ENCODE data around the gene JAZF1. TPM values are rescaled to one million over a fixed set of nuclear protein-coding genes. Genes with fewer than 3 reads are reported as not detected.

JAZF1 gene
- total RNA-seq, 1 experiment from 2014 or later: 0.95 TPM

DNA sequence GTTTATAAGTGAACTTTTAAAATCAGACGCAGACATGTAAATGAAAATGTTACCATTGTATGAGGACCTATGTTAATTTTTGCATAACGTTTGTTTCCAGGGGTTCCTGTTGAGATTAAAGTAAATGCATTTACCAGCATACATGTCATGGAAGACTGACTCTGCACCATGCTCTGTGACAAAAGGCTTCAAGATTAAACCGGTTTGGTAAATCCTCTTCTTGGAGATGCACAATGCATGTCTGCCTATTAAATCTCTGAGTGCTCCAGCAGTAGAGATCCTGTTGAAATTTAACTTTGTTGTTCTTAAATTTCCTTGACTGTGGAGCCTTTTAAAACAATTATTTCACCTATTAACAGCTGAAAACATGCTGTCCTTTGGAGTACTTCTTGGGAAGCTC, 36.5 kb upstream of the JAZF1 start:
- ChIA-PET CTCF (no interaction called here), POLR2A (no interaction called here)
- no peaks in the 10 kb centered on the region for H3K9me3 Mint-ChIP-seq (ENCODE audit: unreplicated experiment)
- H3K36me3 ChIP-seq (ENCODE audit: control insufficient read depth, insufficient read depth, low read length): no peaks in the 10 kb centered on the region
- H3K36me3 Mint-ChIP-seq (ENCODE audit: insufficient read depth, unreplicated experiment): no peaks in the 10 kb centered on the region
- H3K27me3 Mint-ChIP-seq (ENCODE audit: insufficient read depth, unreplicated experiment): peaks cover 21% of the 10 kb centered on the region
- no peak overlapping the region for H3K27ac Mint-ChIP-seq (ENCODE audit: unreplicated experiment)
- H3K4me3 ChIP-seq (ENCODE audit: low read depth, low read length): no peak overlapping the region
- no TSS peak for BruUV-seq (replicated peaks)
- intact Hi-C loops (cut with micrococcal nuclease; ENCODE audit: unreplicated experiment): no loop called here
- H3K4me1 ChIP-seq: no peaks in the 10 kb centered on the region
- H3K4me1 Mint-ChIP-seq (ENCODE audit: low read depth, unreplicated experiment): no peaks in the 10 kb centered on the region
- TF ChIP-seq, protein P1, sequence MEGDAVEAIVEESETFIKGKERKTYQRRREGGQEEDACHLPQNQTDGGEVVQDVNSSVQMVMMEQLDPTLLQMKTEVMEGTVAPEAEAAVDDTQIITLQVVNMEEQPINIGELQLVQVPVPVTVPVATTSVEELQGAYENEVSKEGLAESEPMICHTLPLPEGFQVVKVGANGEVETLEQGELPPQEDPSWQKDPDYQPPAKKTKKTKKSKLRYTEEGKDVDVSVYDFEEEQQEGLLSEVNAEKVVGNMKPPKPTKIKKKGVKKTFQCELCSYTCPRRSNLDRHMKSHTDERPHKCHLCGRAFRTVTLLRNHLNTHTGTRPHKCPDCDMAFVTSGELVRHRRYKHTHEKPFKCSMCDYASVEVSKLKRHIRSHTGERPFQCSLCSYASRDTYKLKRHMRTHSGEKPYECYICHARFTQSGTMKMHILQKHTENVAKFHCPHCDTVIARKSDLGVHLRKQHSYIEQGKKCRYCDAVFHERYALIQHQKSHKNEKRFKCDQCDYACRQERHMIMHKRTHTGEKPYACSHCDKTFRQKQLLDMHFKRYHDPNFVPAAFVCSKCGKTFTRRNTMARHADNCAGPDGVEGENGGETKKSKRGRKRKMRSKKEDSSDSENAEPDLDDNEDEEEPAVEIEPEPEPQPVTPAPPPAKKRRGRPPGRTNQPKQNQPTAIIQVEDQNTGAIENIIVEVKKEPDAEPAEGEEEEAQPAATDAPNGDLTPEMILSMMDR (IDR thresholded peaks at IDR 0.05; ENCODE audit: insufficient read depth in 1 of 2, low read depth in 1 of 2, low read length in 1 of 2, severe bottlenecking in 1 of 2, unreplicated experiment in 1 of 2): no peak
- no peak for DNase-seq
- no peaks in the 10 kb centered on the region; the same call in 1 of the 2 replicates for H3K27me3 ChIP-seq (replicated peaks; ENCODE audit: control insufficient read depth, insufficient read depth, low read length)
- no peak overlapping the region for H3K4me3 Mint-ChIP-seq (ENCODE audit: unreplicated experiment)
- H3K9me3 ChIP-seq: no peaks in the 10 kb centered on the region

DNA sequence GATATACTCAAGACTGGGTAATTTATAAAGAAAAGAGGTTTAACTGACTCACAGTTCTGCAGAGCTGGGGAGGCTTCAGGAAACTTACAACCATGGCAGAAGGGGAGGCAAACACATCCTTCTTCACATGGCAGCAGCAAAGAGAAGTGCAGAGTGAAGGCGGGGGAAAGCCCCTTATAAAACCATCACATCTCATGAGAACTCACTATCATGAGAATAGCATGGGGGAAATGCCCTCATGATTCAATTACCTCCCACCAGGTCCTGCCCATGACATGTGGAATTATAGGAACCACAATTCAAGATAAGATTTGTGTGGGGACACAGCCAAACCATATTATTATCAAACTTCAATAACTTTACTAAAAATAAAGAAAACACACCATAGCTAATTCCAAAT, 30.4 kb upstream of the JAZF1 start:
- H3K36me3 Mint-ChIP-seq (ENCODE audit: insufficient read depth, unreplicated experiment): no peaks in the 10 kb centered on the region
- TF ChIP-seq, protein P1 (IDR thresholded peaks at IDR 0.05; ENCODE audit: insufficient read depth in 1 of 2, low read depth in 1 of 2, low read length in 1 of 2, severe bottlenecking in 1 of 2, unreplicated experiment in 1 of 2): no peak
- no peak overlapping the region for H3K27ac Mint-ChIP-seq (ENCODE audit: unreplicated experiment)
- intact Hi-C loops (cut with micrococcal nuclease; ENCODE audit: unreplicated experiment): no loop called here
- peaks cover 23% of the 10 kb centered on the region for H3K27me3 Mint-ChIP-seq (ENCODE audit: insufficient read depth, unreplicated experiment)
- Histone ChIP-seq H3K36me3 (ENCODE audit: control insufficient read depth, insufficient read depth, low read length) (no peaks in the 10 kb centered on the region), H3K9me3 (no peaks in the 10 kb centered on the region), H3K4me3 (ENCODE audit: low read depth, low read length) (no peak overlapping the region), H3K4me1 (no peaks in the 10 kb centered on the region), H3K27me3 (replicated peaks; ENCODE audit: control insufficient read depth, insufficient read depth, low read length) (no peaks in the 10 kb centered on the region)
- POLR2A ChIA-PET: no interaction called here
- H3K9me3 Mint-ChIP-seq (ENCODE audit: unreplicated experiment): no peaks in the 10 kb centered on the region
- H3K4me1 Mint-ChIP-seq (ENCODE audit: low read depth, unreplicated experiment): no peaks in the 10 kb centered on the region
- BruUV-seq (replicated peaks): no TSS peak
- CTCF ChIA-PET: no interaction called here
- DNase-seq: no peak
- no peak overlapping the region for H3K4me3 Mint-ChIP-seq (ENCODE audit: unreplicated experiment)

DNA sequence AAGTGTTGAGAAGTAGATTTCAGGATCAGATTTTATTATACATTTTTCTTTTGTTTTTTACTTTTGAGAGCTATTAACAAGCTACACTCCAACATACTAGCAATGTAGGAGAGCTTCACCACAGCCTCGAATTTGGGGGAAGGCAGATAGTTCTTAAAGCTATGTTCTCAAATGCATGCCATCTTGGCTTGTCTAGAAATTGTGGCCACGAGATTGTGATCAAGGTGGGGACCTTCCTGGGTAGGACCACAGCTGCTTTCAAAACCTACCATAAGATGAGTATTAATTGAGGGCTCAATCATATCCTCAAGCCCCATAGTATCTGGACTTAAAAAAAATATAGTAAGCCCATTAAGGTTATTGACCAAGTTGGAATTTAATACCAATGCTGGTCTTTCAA, 27.9 kb upstream of the JAZF1 start:
- CTCF ChIA-PET: no interaction called here

More for the DNA sequence above, 27.9 kb upstream of the JAZF1 start:
- H3K4me1 ChIP-seq: no peaks in the 10 kb centered on the region
- TF ChIP-seq, protein P1 (IDR thresholded peaks at IDR 0.05; ENCODE audit: insufficient read depth in 1 of 2, low read depth in 1 of 2, low read length in 1 of 2, severe bottlenecking in 1 of 2, unreplicated experiment in 1 of 2): no peak
- no TSS peak for BruUV-seq (replicated peaks)
- Mint-ChIP-seq H3K4me1 (ENCODE audit: low read depth, unreplicated experiment) (no peaks in the 10 kb centered on the region), H3K27ac (ENCODE audit: unreplicated experiment) (no peak overlapping the region), H3K4me3 (ENCODE audit: unreplicated experiment) (no peak overlapping the region), H3K27me3 (ENCODE audit: insufficient read depth, unreplicated experiment) (peaks cover 16% of the 10 kb centered on the region), H3K36me3 (ENCODE audit: insufficient read depth, unreplicated experiment) (no peaks in the 10 kb centered on the region), H3K9me3 (ENCODE audit: unreplicated experiment) (no peaks in the 10 kb centered on the region)
- no peaks in the 10 kb centered on the region for H3K9me3 ChIP-seq
- H3K4me3 ChIP-seq (ENCODE audit: low read depth, low read length): no peak overlapping the region
- no peaks in the 10 kb centered on the region for H3K36me3 ChIP-seq (ENCODE audit: control insufficient read depth, insufficient read depth, low read length)
- no peaks in the 10 kb centered on the region for H3K27me3 ChIP-seq (replicated peaks; ENCODE audit: control insufficient read depth, insufficient read depth, low read length)
- POLR2A ChIA-PET: no interaction called here
- no peak for DNase-seq
- intact Hi-C loops (cut with micrococcal nuclease; ENCODE audit: unreplicated experiment): no loop called here
